Left ventricle myocardium inferior (tissue), 1 donor: ENCODE measurements around the gene SPATA22. TPM values are rescaled to one million over a fixed set of nuclear protein-coding genes. Genes with fewer than 3 reads are reported as not detected.

Experiments used
- DNase-seq: peaks from one replicate; pipeline ENCODE4 v3.0.0-alpha.2; 2020
- H3K27ac ChIP-seq: fragments of 200-600 bp; replicated peaks from 2 replicates; pipeline ENCODE4 v1.8.0; 2021
- H3K27me3 ChIP-seq: fragments of 200-600 bp; 2 replicates; pipeline ENCODE4 v1.8.0; 2021; ENCODE audit warnings: low read depth
- H3K36me3 ChIP-seq: fragments of 200-600 bp; 2 replicates; pipeline ENCODE4 v1.8.0; 2021
- H3K4me1 ChIP-seq: fragments of 200-600 bp; 2 replicates; pipeline ENCODE4 v1.8.0; 2021
- H3K4me3 ChIP-seq: fragments of 200-600 bp; 2 replicates; pipeline ENCODE4 v1.8.0; 2021; ENCODE audit warnings: mild to moderate bottlenecking, moderate library complexity
- H3K9me3 ChIP-seq: fragments of 200-600 bp; replicated peaks from 2 replicates; pipeline ENCODE4 v1.8.0; 2021
- CTCF ChIP-seq: fragments of 200-600 bp; IDR thresholded peaks from 2 replicates; pipeline ENCODE4 v1.8.0; 2021; ENCODE audit warnings: antibody characterized with exemption, mild to moderate bottlenecking, borderline replicate concordance
- intact Hi-C: fragments of 100-400 bp; cut with micrococcal nuclease; formaldehyde crosslinking; loops from one replicate; pipeline ENCODE4 v1.11.0; 2022
- total RNA-seq: library from RNA; stranded (reverse); fragmentation: NEBNext Ultra II Directional; extraction: Animal tissue kit (Norgen Biotek cat#: 25700); gene quantifications from one replicate; pipeline ENCODE4 v1.2.1, GENCODE V29; 2021
- donor health status: DM: no; HTN: yes; CAD: no; lungs with severe emphysema.

The SPATA22 gene
- total RNA-seq, 1 donor from 2014 or later, result 0.44 TPM

GRCh38 chr17:3511852-3512504, 40.4 kb upstream of the SPATA22 start:
- Histone ChIP-seq H3K4me3 (peak overlapping the region; percentile 48), H3K27me3 (no peaks in the 10 kb centered on the region), H3K9me3 (no peaks in the 10 kb centered on the region), H3K36me3 (no peaks in the 10 kb centered on the region), H3K4me1 (peaks cover 40% of the 10 kb centered on the region), H3K27ac (peak overlapping the region; percentile 97)
- no peak for DNase-seq
- no peak for TF ChIP-seq CTCF
- intact Hi-C loops, result no loop called here

- peaks cover 37% of the 10 kb centered on the region for H3K4me1 ChIP-seq
- no peak overlapping the region for H3K4me3 ChIP-seq
- no peak overlapping the region for H3K27ac ChIP-seq
- H3K9me3 ChIP-seq, result no peaks in the 10 kb centered on the region
- H3K27me3 ChIP-seq, result no peaks in the 10 kb centered on the region
- TF ChIP-seq CTCF, result no peak
- intact Hi-C loops, result no loop called here
- DNase-seq, result no peak
- no peaks in the 10 kb centered on the region for H3K36me3 ChIP-seq
Observed at GRCh38 chr17:3510090-3510489, 38.5 kb upstream of the SPATA22 start.

- TF ChIP-seq CTCF, result no peak
- H3K36me3 ChIP-seq, result no peaks in the 10 kb centered on the region
- H3K27ac ChIP-seq, result no peak overlapping the region
- intact Hi-C loops, result no loop called here
- H3K4me3 ChIP-seq, result no peak overlapping the region
- peaks cover 19% of the 10 kb centered on the region for H3K4me1 ChIP-seq
- H3K9me3 ChIP-seq, result no peaks in the 10 kb centered on the region
- no peaks in the 10 kb centered on the region for H3K27me3 ChIP-seq
- no peak for DNase-seq
Observed at GRCh38 chr17:3507869-3508268, 36.2 kb upstream of the SPATA22 start.

- intact Hi-C loops, result no loop called here
- TF ChIP-seq CTCF, result no peak
- Histone ChIP-seq H3K27ac (no peak overlapping the region), H3K27me3 (no peaks in the 10 kb centered on the region), H3K36me3 (no peaks in the 10 kb centered on the region), H3K4me3 (no peak overlapping the region), H3K4me1 (peaks cover 12% of the 10 kb centered on the region), H3K9me3 (no peaks in the 10 kb centered on the region)
- DNase-seq, result no peak
Observed at GRCh38 chr17:3507071-3507470, 35.5 kb upstream of the SPATA22 start.

GRCh38 chr17:3506054-3506453, 34.4 kb upstream of the SPATA22 start:
- DNase-seq, result no peak
- no peaks in the 10 kb centered on the region for H3K36me3 ChIP-seq
- no peak overlapping the region for H3K27ac ChIP-seq
- intact Hi-C loops, result no loop called here
- no peak overlapping the region for H3K4me3 ChIP-seq
- no peak for TF ChIP-seq CTCF
- H3K9me3 ChIP-seq, result no peaks in the 10 kb centered on the region
- peaks cover 4% of the 10 kb centered on the region for H3K4me1 ChIP-seq
- H3K27me3 ChIP-seq, result no peaks in the 10 kb centered on the region
